ENCODE results near the gene USP25.

Gene USP25

DNA sequence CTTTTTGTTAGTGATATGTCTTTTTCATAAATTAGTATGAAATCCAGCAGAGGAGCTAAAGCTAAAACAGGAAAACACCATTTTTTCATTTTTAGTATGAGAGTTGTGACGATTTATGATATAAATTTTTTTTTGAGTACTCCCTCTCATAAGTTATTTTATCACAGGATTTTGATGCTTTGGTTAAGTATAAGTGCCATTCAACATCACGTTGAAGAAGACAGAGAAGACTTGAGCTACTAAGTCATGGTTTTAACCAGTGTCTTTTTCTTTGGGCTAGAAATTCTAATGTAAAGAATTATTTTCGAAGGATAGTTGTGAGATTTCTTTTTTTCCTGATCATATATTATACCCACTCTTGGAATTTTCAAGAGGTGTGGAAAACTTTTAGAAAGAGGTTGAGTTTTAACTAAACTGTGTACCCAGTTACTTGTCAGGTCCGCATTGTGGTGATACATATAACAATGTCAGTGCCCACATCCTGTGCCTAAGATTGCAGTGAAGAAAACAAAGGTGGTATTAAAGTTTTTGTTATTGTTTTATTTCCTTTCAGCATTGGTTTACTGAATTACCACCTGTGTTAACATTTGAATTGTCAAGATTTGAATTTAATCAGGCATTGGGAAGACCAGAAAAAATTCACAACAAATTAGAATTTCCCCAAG is 93.8 kb downstream of the USP25 start:
- DNase-seq = no peak

DNA sequence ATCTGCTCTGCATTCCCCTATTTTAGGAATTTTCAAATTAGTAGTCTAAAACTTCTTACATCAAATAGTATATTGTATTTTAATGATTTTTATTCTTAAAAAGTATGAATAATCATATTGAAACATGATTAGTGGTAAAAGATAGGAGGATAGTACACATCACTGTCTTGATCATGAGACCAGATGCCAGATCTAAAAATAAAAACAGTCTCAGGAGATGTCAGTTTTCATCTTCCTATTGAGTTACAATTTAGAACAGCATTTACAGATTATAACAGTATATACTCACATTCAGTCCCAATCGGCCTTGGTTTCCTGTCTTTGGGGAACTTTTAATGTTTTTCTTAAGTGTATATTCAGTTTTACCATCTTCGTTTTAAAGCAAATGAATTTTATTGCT is 95.9 kb downstream of the USP25 start:
- no peak for DNase-seq

DNA sequence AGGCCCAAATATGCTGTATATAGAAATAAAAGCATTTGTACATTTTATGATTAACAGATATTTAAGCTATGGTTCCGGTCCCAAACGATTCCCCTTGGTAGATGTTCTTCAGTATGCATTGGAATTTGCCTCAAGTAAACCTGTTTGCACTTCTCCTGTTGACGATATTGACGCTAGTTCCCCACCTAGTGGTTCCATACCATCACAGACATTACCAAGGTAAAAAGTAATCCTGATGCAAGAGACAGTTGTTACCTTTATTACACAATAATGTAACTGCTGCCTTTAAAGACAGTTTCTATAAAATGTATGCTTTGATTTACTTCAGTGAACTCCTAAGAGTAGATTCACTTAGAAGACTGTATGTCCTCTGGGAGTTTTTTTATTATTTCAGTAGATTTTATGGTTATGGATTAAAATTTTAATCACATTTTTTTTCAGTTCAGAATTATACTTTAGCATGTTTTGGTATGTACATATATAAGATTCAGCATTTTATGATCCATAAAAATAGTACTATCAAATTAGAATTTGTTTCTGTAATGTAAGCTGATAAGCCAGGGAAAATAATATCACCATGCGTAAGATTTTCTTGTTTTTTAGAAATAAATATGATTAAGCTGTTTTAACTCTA is 96.5 kb downstream of the USP25 start:
- DNase-seq = peak in 1 of 3 experiments; percentile 51

- no peak for DNase-seq
Observed at GRCh38 chr21:15826908-15827601, 97.3 kb downstream of the USP25 start.

DNA sequence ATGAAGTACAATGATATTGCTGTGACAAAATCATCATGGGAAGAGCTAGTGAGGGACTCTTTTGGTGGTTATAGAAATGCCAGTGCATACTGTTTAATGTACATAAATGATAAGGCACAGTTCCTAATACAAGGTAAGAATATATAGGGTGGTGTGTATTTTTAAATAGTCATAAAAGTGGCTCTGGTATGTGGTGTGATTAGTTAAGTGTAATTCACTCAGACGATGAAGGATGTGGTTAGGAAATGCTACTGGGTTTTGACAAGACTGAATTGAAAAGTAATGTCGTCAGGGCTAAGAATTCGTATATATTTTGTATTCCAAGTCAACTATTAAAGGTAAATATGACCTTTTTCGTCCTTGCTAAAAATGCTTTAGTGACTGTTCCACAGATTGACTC is 101.7 kb downstream of the USP25 start:
- no peak for DNase-seq

GRCh38 chr21:15837645-15838044 is 107.9 kb downstream of the USP25 start:
- DNase-seq = no peak

- no peak for DNase-seq
Observed at GRCh38 chr21:15839026-15839425, 109.2 kb downstream of the USP25 start.

DNA sequence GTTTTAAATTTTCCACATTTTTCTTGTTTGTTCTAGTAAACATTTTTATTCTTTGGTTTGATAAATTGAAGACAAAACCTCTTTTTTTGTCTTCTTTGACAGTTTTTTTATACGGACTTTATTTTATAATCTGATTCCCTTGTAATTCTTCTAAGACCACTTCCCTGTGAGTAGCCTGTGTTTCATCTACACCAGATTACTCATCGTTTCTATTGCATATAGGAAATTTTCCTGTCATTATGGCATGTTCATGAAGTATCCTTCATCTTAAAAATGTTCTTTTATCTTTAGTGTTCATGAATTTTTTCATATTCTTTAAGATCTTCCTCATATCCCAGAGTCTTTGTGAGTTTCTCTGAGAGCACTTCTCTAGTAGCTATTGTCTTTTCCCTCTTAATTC is 109.8 kb downstream of the USP25 start:
- no peak for DNase-seq

- DNase-seq = no peak
Observed at GRCh38 chr21:15840406-15840805, 110.6 kb downstream of the USP25 start.

GRCh38 chr21:15841856-15842564 is 112.2 kb downstream of the USP25 start:
- no peak for DNase-seq

DNA sequence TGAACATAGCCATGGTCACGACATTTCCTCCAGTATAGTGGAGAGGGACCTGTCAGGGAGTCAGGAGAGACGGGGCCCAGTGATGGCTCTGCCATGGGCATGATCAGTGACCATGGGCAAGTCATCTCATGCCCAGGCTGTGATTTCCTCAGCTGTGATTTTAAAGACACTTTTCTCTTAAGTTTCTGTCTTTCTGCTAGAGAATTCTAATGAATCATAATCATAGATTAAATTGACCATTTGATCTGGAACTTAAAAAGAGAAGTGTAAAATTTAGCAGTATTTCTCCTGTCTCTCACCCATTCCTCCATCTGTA is 112.7 kb downstream of the USP25 start:
- DNase-seq = no peak

DNA sequence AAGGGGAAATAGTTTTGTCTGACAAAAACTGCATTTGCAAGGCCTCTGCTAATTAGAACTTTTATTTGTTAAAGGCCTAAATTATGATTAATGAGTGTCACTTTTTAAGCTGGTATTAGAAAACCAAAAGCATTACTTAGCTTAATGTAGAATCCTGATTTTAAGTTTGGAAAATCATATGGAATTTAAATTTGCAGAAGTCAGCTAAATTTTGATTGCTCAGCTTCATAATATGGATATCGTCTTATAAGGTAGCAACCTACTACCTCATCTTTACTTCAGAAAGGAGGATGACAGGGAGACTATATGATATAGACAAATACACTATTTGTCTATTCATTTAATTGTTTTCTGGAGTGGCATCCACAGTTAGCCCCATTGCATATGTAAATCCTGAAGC is 114.0 kb downstream of the USP25 start:
- DNase-seq = no peak

- DNase-seq = peak in 2 of 3 experiments; percentile 42 to 61
Observed at GRCh38 chr21:15848634-15849560, 119.1 kb downstream of the USP25 start.

DNA sequence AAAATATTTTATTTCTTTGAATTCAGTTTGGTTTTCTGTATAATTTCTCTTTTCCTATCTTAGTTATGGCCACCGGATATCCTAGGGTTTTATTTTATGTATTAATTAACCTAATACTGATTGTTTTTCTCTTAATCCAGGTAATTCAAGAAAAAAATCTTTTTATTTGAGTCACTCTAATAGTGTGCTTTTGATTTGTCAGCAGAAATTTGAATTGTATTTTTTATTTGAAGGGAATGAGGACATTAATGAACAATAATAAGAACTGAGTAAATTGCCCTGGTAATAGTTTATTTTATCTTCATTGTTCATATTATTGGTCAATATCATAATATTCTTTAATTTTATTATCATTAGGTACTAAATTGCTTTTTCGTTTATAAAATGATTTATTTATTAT is 120.1 kb downstream of the USP25 start:
- DNase-seq = no peak

GRCh38 chr21:15850645-15851044 is 120.9 kb downstream of the USP25 start:
- DNase-seq = no peak

DNA sequence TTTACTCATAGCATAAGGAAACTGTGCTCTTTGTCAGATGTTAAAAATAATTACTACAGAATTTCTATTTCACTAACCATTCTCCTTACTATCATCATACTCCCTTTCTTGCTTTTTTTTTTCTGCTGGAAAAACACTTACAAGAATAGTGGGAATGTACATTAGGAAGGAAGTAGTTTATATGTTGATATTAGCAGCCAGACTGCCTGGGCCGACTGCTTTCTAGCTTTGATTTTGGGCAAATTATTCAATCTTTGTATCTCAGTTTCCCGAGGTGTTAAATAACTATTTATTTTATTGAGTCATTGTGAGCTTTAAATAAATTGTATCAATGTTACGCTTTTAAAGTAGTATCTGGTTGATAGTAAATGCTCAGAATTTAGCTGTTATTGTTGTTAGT is 122.4 kb downstream of the USP25 start:
- DNase-seq = no peak

DNA sequence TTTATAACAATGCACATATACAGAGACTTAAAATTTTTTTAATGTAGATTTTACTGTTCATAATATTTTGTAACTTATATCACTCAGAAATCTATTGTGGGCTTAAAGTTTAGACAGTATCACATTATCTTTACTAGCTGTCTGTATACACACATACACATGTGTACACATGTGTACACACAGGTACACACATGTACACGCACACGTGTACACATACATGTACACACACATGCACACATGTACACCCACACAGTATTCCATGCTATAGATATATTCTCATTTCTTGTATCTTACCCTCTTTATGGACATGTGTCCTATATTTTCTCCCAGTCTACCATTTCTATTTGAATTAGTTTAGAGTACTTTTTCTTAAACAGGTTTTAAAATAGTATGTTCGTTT is 123.3 kb downstream of the USP25 start:
- DNase-seq = no peak

- no peak for DNase-seq
Observed at GRCh38 chr21:15856813-15857212, 127.0 kb downstream of the USP25 start.

- DNase-seq = no peak
Observed at GRCh38 chr21:15857740-15858139, 128.0 kb downstream of the USP25 start.

- no peak for DNase-seq
Observed at GRCh38 chr21:15860541-15860940, 130.8 kb downstream of the USP25 start.

DNA sequence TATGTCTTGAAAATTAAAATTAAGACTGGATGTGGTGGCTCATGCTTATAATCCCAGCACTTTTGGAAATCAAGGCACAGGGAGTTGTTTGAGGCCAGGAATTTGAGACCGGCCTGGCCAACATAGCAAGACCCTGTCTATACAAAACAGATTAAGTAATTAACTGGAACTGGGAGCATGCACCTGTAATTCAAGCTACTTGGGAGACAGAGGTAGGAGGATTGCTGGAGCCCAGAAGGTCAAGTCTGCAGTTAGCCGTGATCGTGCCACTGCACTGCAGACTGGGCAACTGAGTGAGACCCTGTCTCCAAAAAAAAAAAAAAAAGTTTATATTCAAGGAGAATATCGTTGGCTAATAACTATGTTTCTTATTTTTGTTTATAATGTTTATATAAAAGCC is 139.2 kb downstream of the USP25 start:
- no peak for DNase-seq

GRCh38 chr21:15870819-15871218 is 141.0 kb downstream of the USP25 start:
- DNase-seq = no peak

GRCh38 chr21:15872236-15872635 is 142.5 kb downstream of the USP25 start:
- no peak for DNase-seq
